GM19193 (cell line): ENCODE data around the gene ABCF3.

Experiments
- POLR2A ChIP-seq: IDR thresholded peaks from 4 replicates; pipeline ENCODE4 v1.6.1; 2011; ENCODE audit not compliant: insufficient read depth, insufficient read length; ENCODE audit errors: extremely low read depth

Gene ABCF3

GRCh38 chr3:184186184-184186901, at the start of gene ABCF3:
Gene ABCF3, plus strand, starts transcription at chr3:184186199. Its CDS starts 9 bp downstream, at chr3:184186208.
- TF ChIP-seq POLR2A, result peak; percentile 69

GRCh38 chr3:184140436-184140835, 45.6 kb upstream of the ABCF3 start:
- no peak for TF ChIP-seq POLR2A

- TF ChIP-seq POLR2A, result no peak
Observed at GRCh38 chr3:184142199-184142598, 43.8 kb upstream of the ABCF3 start.

GRCh38 chr3:184143327-184143726, 42.7 kb upstream of the ABCF3 start:
- no peak for TF ChIP-seq POLR2A

- TF ChIP-seq POLR2A, result no peak
Observed at GRCh38 chr3:184144505-184144904, 41.5 kb upstream of the ABCF3 start.

- no peak for TF ChIP-seq POLR2A
Observed at GRCh38 chr3:184145111-184145524, 40.9 kb upstream of the ABCF3 start.

- no peak for TF ChIP-seq POLR2A
Observed at GRCh38 chr3:184145751-184146270, 40.2 kb upstream of the ABCF3 start.

- TF ChIP-seq POLR2A, result no peak
Observed at GRCh38 chr3:184148076-184148475, 37.9 kb upstream of the ABCF3 start.

GRCh38 chr3:184149123-184149522, 36.9 kb upstream of the ABCF3 start:
- TF ChIP-seq POLR2A, result no peak

- TF ChIP-seq POLR2A, result peak; percentile 42
Observed at GRCh38 chr3:184154885-184155643, 30.9 kb upstream of the ABCF3 start, which contains the start of gene DVL3. Gene DVL3, plus strand, starts transcription at chr3:184155377. Its CDS starts 259 bp downstream, at chr3:184155636.

- no peak for TF ChIP-seq POLR2A
Observed at GRCh38 chr3:184155644-184156521, 30.1 kb upstream of the ABCF3 start.

GRCh38 chr3:184156522-184156955, 29.5 kb upstream of the ABCF3 start:
- TF ChIP-seq POLR2A, result no peak

- TF ChIP-seq POLR2A, result no peak
Observed at GRCh38 chr3:184157206-184157605, 28.8 kb upstream of the ABCF3 start.

GRCh38 chr3:184158404-184158803, 27.6 kb upstream of the ABCF3 start:
- no peak for TF ChIP-seq POLR2A

GRCh38 chr3:184160456-184160855, 25.5 kb upstream of the ABCF3 start:
- no peak for TF ChIP-seq POLR2A
